ENCODE data around the gene PARD3.

DNA sequence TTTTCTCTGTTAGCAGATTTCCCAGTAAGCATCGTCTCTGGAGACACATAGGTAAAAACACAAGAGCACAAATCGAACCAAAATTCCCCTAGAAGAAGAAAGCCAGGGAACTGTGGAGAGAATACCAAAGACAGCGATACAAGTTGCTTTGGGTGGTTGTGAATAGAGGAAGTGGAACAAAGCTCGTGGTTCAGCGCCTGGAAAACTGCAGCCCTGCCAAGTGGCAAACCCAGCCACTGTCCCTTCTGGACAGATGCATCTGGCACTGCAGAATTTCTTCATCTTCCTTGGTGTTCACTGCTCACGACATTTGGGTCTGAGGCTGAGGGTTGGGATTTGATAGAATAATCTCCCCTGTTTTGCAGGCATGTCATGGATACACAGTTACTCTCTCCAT, 733.8 kb downstream of the PARD3 start:
- TF ChIP-seq POLR2A (IDR thresholded peaks at IDR 0.05), result no peak
- TF ChIP-seq, protein P1, sequence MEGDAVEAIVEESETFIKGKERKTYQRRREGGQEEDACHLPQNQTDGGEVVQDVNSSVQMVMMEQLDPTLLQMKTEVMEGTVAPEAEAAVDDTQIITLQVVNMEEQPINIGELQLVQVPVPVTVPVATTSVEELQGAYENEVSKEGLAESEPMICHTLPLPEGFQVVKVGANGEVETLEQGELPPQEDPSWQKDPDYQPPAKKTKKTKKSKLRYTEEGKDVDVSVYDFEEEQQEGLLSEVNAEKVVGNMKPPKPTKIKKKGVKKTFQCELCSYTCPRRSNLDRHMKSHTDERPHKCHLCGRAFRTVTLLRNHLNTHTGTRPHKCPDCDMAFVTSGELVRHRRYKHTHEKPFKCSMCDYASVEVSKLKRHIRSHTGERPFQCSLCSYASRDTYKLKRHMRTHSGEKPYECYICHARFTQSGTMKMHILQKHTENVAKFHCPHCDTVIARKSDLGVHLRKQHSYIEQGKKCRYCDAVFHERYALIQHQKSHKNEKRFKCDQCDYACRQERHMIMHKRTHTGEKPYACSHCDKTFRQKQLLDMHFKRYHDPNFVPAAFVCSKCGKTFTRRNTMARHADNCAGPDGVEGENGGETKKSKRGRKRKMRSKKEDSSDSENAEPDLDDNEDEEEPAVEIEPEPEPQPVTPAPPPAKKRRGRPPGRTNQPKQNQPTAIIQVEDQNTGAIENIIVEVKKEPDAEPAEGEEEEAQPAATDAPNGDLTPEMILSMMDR (IDR thresholded peaks at IDR 0.05), result no peak
